Small intestine (tissue), 7 donors: ENCODE results near the gene TRAK1. TPM values are rescaled to one million over a fixed set of nuclear protein-coding genes. Genes with fewer than 3 reads are reported as not detected.

Source experiments
- DNase-seq, 2 donors: peaks; one replicate each; pipeline versions ENCODE4 v3.0.0 to v3.0.0-alpha.2; 2013
- FAIRE-seq: peaks from 2 replicates; lab custom pipeline; 2012; peaks lifted over from hg19 to GRCh38; lab: Jason Lieb, UNC
- H3K27ac ChIP-seq, 3 donors: one replicate each; pipeline ENCODE4 v1.5.1; 2013; ENCODE audit warnings: low read length in 2 of 3, mild to moderate bottlenecking in 2 of 3, control low read depth in 1 of 3, inconsistent platforms in 1 of 3, low read depth in 1 of 3, moderate library complexity in 1 of 3
- H3K27me3 ChIP-seq, 3 donors: one replicate each; pipeline ENCODE4 v1.6.1; 2013; ENCODE audit warnings: low read length in 3 of 3, inconsistent platforms in 1 of 3; ENCODE audit not compliant: control insufficient read depth in 3 of 3, insufficient read depth in 3 of 3
- H3K36me3 ChIP-seq, 3 donors: one replicate each; pipeline ENCODE4 v1.6.1; 2013; ENCODE audit warnings: low read length in 3 of 3, inconsistent platforms in 1 of 3, low read depth in 1 of 3, mild to moderate bottlenecking in 1 of 3, moderate library complexity in 1 of 3; ENCODE audit not compliant: control insufficient read depth in 3 of 3, insufficient read depth in 2 of 3
- H3K4me1 ChIP-seq, 3 donors: one replicate each; pipeline ENCODE4 v1.6.1; 2013; ENCODE audit warnings: low read length in 2 of 3, inconsistent platforms in 1 of 3, low read depth in 1 of 3, mild to moderate bottlenecking in 1 of 3, moderate library complexity in 1 of 3; ENCODE audit not compliant: control insufficient read depth in 3 of 3, insufficient read depth in 2 of 3
- H3K4me3 ChIP-seq, 3 donors: one replicate each; pipeline ENCODE4 v1.5.1; 2013; ENCODE audit warnings: low read length in 3 of 3, control low read depth in 1 of 3, inconsistent platforms in 1 of 3, low read depth in 1 of 3, mild to moderate bottlenecking in 1 of 3, moderate library complexity in 1 of 3
- H3K9me3 ChIP-seq, 2 donors: one replicate each; pipeline ENCODE4 v1.6.1; 2013; ENCODE audit warnings: low read depth in 1 of 2, low read length in 1 of 2; ENCODE audit not compliant: control insufficient read depth in 2 of 2, insufficient read depth in 1 of 2
- WGBS, 3 donors: extraction: QIAGEN DNeasy Blood & Tissue Kit; methylation state at CpG; one replicate each; pipeline ENCODE4 v1.1.7; 2013; 5-methylcytosine and 5-hydroxymethylcytosine counted together
- polyA plus RNA-seq, 4 donors: library from polyadenylated mRNA; stranded (reverse) in 3 of 4; unstranded in 1 of 4; fragments of 200-250 nt in 3 of 4; fragments of 120-200 nt in 1 of 4; gene quantifications; one replicate each; pipeline versions ENCODE4 v1.2.1 to v1.2.3, GENCODE V29; 2013
- donor health status: healthy with polysubstance abuse.
- donor health status: control.
- donor health status: control.
- donor health status: Bipolar disorder and iron deficiency.
- donor health status: healthy.

Gene TRAK1
- polyA plus RNA-seq, 4 donors = 20.9 to 74.7 (median 39.8) TPM

DNA sequence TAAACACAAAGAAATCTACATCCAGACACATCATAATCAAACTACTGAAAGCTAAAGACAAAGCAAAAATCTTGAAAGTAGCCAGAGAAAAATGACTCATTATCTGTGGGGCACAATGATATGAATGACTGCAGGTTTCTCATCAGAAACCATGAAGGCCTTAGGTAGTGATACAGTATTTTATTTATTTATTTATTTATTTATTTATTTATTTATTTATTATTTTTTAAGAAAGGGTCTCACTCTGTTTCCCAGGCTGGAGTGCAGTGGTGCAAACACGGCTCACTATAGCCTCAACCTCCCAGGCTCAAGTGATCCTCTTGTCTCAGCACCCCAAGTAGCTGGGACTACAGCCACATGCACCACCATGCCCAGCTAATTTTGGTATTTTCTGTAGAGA, 159.6 kb downstream of the TRAK1 start:
- 0 to 93% (median 90%) methylated on average over 1 of the region's 1 CpG for WGBS, 3 donors
- DNase-seq = no peak

DNA sequence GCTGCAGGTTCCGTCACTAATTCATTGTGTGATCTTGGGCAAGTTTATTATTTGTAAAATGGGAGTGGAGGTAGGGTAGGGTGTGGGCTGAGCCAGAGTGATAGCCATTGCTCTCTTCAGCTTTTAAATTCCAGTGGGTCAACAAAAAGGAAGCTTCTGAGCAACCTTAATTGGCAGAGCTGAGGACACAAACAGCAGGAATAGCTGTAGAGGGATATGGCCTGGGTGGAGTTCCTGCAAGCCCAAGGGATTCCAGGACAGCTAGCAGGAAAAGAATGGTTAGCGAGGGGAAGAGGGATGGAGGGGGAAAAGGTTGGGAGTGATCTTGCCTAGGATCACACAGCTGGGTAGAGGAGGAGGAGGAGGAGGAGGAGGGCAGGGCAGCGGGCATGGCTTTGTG, 163.4 kb downstream of the TRAK1 start:
- FAIRE-seq (no peak), DNase-seq (no peak)
- peaks cover 0 to 19% (median 0%) of the 10 kb centered on the region in 3 donors for H3K27me3 ChIP-seq
- H3K4me3 ChIP-seq = no peak overlapping the region
- 56 to 76% (median 74%) methylated on average over 3 of the region's 3 CpGs for WGBS, 3 donors
- no peaks in the 10 kb centered on the region for H3K4me1 ChIP-seq
- H3K27ac ChIP-seq = no peak overlapping the region
- H3K9me3 ChIP-seq = no peaks in the 10 kb centered on the region
- H3K36me3 ChIP-seq = no peaks in the 10 kb centered on the region

More for the DNA sequence above, 159.6 kb downstream of the TRAK1 start:
- Histone ChIP-seq H3K9me3 (no peaks in the 10 kb centered on the region), H3K4me3 (no peak overlapping the region), H3K27ac (no peak overlapping the region), H3K4me1 (no peaks in the 10 kb centered on the region), H3K36me3 (no peaks in the 10 kb centered on the region), H3K27me3 (peaks cover 0 to 10% (median 2%) of the 10 kb centered on the region in 3 donors)
- FAIRE-seq = no peak

DNA sequence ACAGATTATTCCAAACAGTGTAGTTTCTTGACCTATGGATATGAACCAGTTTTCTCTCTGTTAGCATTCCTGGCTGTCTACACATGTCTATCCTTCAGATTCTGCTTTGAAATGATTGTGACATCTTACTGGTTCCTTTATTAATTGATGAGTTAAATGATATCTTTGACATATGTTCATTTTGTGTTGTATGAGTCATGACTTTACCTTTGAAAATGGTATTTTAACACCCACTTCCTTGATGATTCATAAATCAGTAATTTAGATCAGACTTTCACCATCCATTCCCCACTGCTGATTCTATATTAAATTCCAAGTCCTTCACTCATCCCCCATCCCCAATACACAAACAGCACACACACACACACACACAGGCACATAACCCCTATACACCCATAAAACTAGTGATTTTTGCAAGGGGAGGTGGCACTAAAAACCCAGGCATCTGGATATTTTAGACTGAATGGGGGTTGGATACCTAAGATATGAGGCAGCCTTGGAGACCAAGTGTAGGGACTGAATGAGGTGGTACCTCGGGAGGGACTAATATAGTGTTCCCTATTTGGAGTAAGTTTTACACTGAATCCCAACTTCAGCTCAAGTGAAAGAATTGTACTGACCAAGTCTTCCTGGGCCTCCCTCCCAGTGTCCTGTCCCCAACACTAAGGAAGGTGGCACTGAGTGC, 165.1 kb downstream of the TRAK1 start:
- no peaks in the 10 kb centered on the region for H3K36me3 ChIP-seq
- no peak overlapping the region for H3K27ac ChIP-seq
- peaks cover 0 to 31% (median 7%) of the 10 kb centered on the region in 3 donors for H3K27me3 ChIP-seq
- peak in 1 of 2 donors; percentile 19 for DNase-seq
- H3K4me1 ChIP-seq = no peaks in the 10 kb centered on the region
- no peak for FAIRE-seq
- WGBS, 3 donors = 79 to 92% (median 83%) methylated on average over 1 of the region's 1 CpG
- H3K4me3 ChIP-seq = no peak overlapping the region
- H3K9me3 ChIP-seq = no peaks in the 10 kb centered on the region

DNA sequence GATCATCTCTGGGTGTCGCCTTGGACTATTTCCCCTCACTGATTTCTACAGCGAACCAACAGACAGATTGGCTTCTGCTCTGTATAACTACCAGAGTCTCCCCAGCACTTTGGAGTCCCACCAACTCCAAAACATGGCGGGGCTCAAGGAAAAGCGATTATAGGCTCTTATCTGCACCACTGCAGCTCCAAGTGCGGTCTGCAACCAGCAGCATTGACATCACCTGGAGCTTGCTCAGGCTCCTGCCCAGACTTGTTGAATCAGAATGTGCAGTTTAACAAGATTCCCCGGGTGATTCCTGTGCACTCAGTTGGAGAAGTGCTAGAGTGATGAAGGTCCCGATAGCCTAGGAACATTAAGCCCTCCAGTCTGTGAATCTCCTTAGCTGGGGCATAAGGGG, 165.8 kb downstream of the TRAK1 start:
- 67 to 71% (median 69%) methylated on average over 7 of the region's 7 CpGs for WGBS, 3 donors
- H3K36me3 ChIP-seq = no peaks in the 10 kb centered on the region
- H3K27me3 ChIP-seq = peaks cover 0 to 31% (median 7%) of the 10 kb centered on the region in 3 donors
- no peak overlapping the region for H3K4me3 ChIP-seq
- no peaks in the 10 kb centered on the region for H3K9me3 ChIP-seq
- no peak overlapping the region for H3K27ac ChIP-seq
- no peaks in the 10 kb centered on the region for H3K4me1 ChIP-seq
- no peak for FAIRE-seq
- no peak for DNase-seq

DNA sequence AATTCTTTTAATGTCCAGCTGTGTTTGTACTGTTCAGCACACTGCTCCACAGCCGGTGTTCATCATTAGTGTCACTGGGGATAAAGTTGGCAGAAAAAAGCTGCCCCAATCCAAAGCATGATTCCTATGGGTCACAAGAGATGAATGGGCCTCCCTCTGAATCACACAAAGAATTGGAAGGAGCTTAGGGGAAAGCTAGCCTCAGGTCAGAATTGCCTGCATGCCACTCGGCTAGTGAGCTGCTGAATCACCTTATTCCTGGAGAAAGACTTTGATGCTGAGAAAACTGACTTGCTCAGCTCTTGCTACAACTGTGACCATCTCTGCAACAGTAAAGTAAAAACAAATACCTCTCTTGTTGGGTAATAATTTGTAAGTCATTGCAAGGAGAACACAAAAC, 171.4 kb downstream of the TRAK1 start:
- FAIRE-seq (no peak), DNase-seq (no peak)
- H3K9me3 ChIP-seq = no peaks in the 10 kb centered on the region
- no peak overlapping the region for H3K27ac ChIP-seq
- WGBS, 3 donors = 50 to 54% (median 50%) methylated on average over 2 of the region's 2 CpGs
- H3K27me3 ChIP-seq = peaks cover 11 to 66% (median 37%) of the 10 kb centered on the region in 3 donors
- no peaks in the 10 kb centered on the region for H3K4me1 ChIP-seq
- H3K4me3 ChIP-seq = no peak overlapping the region
- H3K36me3 ChIP-seq = no peaks in the 10 kb centered on the region

DNA sequence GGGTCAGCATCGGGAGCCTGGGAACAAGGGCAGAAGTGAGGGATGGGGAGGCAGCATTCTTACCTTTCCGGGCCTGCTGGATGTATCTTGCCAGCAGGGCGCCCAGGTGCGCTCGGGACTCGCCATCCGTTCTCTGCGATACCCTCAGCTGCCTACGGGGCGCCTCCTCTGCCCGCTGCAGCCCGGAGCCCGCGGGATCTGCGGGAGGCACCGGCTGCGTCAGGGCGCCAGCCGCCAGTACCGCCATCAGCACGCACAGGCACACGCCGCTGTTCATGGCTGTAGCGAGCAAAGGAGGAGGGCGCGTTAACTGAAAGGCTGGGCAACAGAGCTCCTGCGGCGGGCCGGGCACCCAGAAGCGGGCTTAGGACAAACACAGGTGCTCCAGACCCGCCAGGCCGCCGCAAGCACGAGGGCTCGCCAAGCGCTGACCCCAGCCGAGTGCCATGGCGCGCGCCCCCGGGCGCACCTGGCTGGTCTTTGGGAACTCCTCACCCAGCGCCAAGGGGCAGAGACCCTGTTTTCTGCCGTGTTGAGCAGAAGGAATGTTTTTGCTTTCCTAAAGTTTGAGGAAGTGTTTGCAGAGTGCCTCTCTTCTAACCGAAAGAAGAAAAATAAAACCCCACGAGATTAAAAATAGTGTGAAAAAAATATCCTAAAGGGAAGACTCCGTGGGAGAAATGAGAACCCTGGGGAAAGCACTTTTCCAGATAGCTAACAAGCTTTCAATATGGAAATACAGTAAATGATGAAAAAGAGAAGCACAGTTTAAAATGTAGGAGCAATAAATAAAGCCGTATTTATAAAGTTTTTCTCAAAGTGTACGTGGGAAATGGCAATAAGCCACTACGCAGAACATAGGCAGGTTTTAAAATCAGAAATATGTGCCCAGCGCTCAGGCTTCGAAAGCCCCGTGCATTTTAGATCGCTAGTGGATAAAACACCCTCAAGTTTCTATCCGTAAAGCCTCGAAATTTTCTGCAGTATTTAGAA, 172.5 kb downstream of the TRAK1 start:
- no peak overlapping the region for H3K27ac ChIP-seq
- peak; percentile 9 to 36 for DNase-seq
- H3K4me3 ChIP-seq = peak overlapping the region in 1 of 3 donors; percentile 11
- WGBS, 3 donors = 11% methylated on average over 53 to 56 of the region's 56 CpGs
- H3K36me3 ChIP-seq = no peaks in the 10 kb centered on the region
- H3K9me3 ChIP-seq = no peaks in the 10 kb centered on the region
- no peaks in the 10 kb centered on the region for H3K4me1 ChIP-seq
- H3K27me3 ChIP-seq = peaks cover 11 to 75% (median 43%) of the 10 kb centered on the region in 3 donors
- FAIRE-seq = no peak

DNA sequence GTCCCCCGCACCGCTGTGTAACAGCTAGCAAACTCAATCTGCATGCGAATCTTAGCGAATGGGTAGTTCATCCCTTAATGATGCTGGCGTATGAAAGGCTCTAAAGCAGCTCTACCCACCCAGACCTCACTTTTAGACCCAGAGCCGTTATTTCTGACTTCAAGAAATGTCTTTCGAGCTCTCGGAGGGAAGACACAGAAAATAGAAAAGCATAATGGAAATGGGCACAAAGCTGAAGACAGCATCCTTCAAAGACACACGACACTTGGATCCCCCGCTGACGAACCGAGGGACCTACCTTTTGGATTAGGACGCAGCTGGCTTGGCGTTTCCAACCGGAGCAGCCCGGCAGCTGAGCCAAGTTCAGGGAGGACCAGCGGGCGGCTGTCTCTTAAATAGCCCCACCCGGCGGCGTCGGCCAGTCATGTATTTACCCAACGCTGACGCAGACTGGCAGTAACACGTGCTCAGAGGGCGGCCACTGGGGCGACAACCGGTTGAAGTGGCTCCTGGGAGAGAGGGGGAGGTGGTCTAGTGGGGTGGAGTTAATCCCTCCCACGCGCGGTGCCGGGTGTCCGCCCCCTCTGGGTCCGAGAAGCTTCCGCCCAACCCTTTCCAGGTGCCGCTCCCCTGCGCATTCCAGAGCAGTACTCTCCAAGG, 173.4 kb downstream of the TRAK1 start:
- DNase-seq (peak; percentile 37 to 54), FAIRE-seq (no peak)
- 11 to 21% (median 14%) methylated on average over 36 to 37 of the region's 37 CpGs for WGBS, 3 donors
- Histone ChIP-seq H3K4me1 (no peaks in the 10 kb centered on the region), H3K27me3 (peaks cover 11 to 82% (median 46%) of the 10 kb centered on the region in 3 donors), H3K27ac (no peak overlapping the region), H3K9me3 (no peaks in the 10 kb centered on the region), H3K4me3 (no peak overlapping the region), H3K36me3 (no peaks in the 10 kb centered on the region)
